ENCODE results near the gene RAB3GAP2. TPM values are rescaled to one million over a fixed set of nuclear protein-coding genes. Genes with fewer than 3 reads are reported as not detected.
A peak's percentile ranks its signal among the peaks of the same experiment; 100 is the strongest.

RAB3GAP2 gene
- total and polyA plus RNA-seq, 9 donors: 7.6 to 33.4 (median 24.3) TPM

- Histone ChIP-seq H3K9me3 (no peaks in the 10 kb centered on the region), H3K36me3 (no peaks in the 10 kb centered on the region), H3K27me3 (no peaks in the 10 kb centered on the region), H3K27ac (no peak overlapping the region), H3K4me3 (no peak overlapping the region), H3K4me1 (ENCODE audit: insufficient read depth) (no peaks in the 10 kb centered on the region)
- no peak for DNase-seq
- TF ChIP-seq POLR2A (IDR thresholded peaks at IDR 0.05): no peak
- TF ChIP-seq EP300 (IDR thresholded peaks at IDR 0.05): no peak
- no peak for TF ChIP-seq CTCF (IDR thresholded peaks at IDR 0.05)
- WGBS, 3 donors: 40 to 44% (median 44%) methylated on average over 2 of the region's 2 CpGs
- intact Hi-C loops (cut with DNase I): no loop called here
These were observed 29.4 kb upstream of the RAB3GAP2 start for GRCh38 chr1:220301630-220302029.

- Histone ChIP-seq H3K36me3 (no peaks in the 10 kb centered on the region), H3K4me1 (ENCODE audit: insufficient read depth) (no peaks in the 10 kb centered on the region), H3K27ac (no peak overlapping the region), H3K4me3 (no peak overlapping the region), H3K27me3 (no peaks in the 10 kb centered on the region), H3K9me3 (no peaks in the 10 kb centered on the region)
- TF ChIP-seq POLR2A (IDR thresholded peaks at IDR 0.05): no peak
- peak; percentile 50 for TF ChIP-seq EP300 (IDR thresholded peaks at IDR 0.05)
- intact Hi-C loops (cut with DNase I): no loop called here
- DNase-seq: peak; percentile 33 to 75 (median 40)
- WGBS, 3 donors: 13 to 20% (median 14%) methylated on average over 7 of the region's 7 CpGs
These were observed 28.3 kb upstream of the RAB3GAP2 start for GRCh38 chr1:220300442-220301121.

- TF ChIP-seq EP300 (IDR thresholded peaks at IDR 0.05) (no peak), CTCF (IDR thresholded peaks at IDR 0.05) (no peak), POLR2A (IDR thresholded peaks at IDR 0.05) (no peak)
- no peaks in the 10 kb centered on the region for H3K4me1 ChIP-seq (ENCODE audit: insufficient read depth)
- DNase-seq: no peak
- no peaks in the 10 kb centered on the region for H3K36me3 ChIP-seq
- H3K27ac ChIP-seq: no peak overlapping the region
- intact Hi-C loops (cut with DNase I): no loop called here
- H3K4me3 ChIP-seq: no peak overlapping the region
- no peaks in the 10 kb centered on the region for H3K27me3 ChIP-seq
- WGBS, 3 donors: 92 to 95% (median 93%) methylated on average over 7 of the region's 7 CpGs
- no peaks in the 10 kb centered on the region for H3K9me3 ChIP-seq
These were observed 27.1 kb upstream of the RAB3GAP2 start for GRCh38 chr1:220299337-220299736.

GRCh38 chr1:220298470-220299205, 26.4 kb upstream of the RAB3GAP2 start:
- intact Hi-C loops (cut with DNase I): no loop called here
- Histone ChIP-seq H3K4me1 (ENCODE audit: insufficient read depth) (no peaks in the 10 kb centered on the region), H3K27me3 (no peaks in the 10 kb centered on the region), H3K27ac (no peak overlapping the region), H3K4me3 (no peak overlapping the region), H3K36me3 (no peaks in the 10 kb centered on the region), H3K9me3 (no peaks in the 10 kb centered on the region)
- WGBS, 3 donors: 77 to 81% (median 77%) methylated on average over 9 of the region's 9 CpGs
- TF ChIP-seq POLR2A (IDR thresholded peaks at IDR 0.05): no peak
- no peak for TF ChIP-seq CTCF (IDR thresholded peaks at IDR 0.05)
- TF ChIP-seq EP300 (IDR thresholded peaks at IDR 0.05): no peak
- DNase-seq: no peak

GRCh38 chr1:220296981-220297380, 24.7 kb upstream of the RAB3GAP2 start:
- Histone ChIP-seq H3K36me3 (no peaks in the 10 kb centered on the region), H3K4me1 (ENCODE audit: insufficient read depth) (no peaks in the 10 kb centered on the region), H3K27ac (no peak overlapping the region), H3K9me3 (no peaks in the 10 kb centered on the region), H3K27me3 (no peaks in the 10 kb centered on the region), H3K4me3 (no peak overlapping the region)
- 59 to 83% (median 70%) methylated on average over 1 of the region's 1 CpG for WGBS, 3 donors
- TF ChIP-seq POLR2A (IDR thresholded peaks at IDR 0.05) (no peak), CTCF (IDR thresholded peaks at IDR 0.05) (no peak), EP300 (IDR thresholded peaks at IDR 0.05) (no peak)
- intact Hi-C loops (cut with DNase I): no loop called here
- no peak for DNase-seq

Measured in ovary (tissue), 9 donors.